ENCODE measurements around the gene QKI.

Gene QKI

GRCh38 chr6:163402616-163403015 is 11.9 kb upstream of the QKI start:
- TF ChIP-seq ZBTB7A (IDR thresholded peaks at IDR 0.05; ENCODE audit: low read depth) (no peak), CEBPB (IDR thresholded peaks at IDR 0.05) (no peak), MAX (IDR thresholded peaks at IDR 0.05) (no peak), USF1 (IDR thresholded peaks at IDR 0.05) (no peak), FOXM1 (IDR thresholded peaks at IDR 0.05; ENCODE audit: borderline replicate concordance, low read depth) (no peak), RAD21 (IDR thresholded peaks at IDR 0.05; ENCODE audit: low read depth) (no peak), CREB1 (IDR thresholded peaks at IDR 0.05; ENCODE audit: low read depth) (no peak), TEAD4 (IDR thresholded peaks at IDR 0.05) (no peak), EP300 (IDR thresholded peaks at IDR 0.05; ENCODE audit: borderline replicate concordance) (no peak), NFIC (IDR thresholded peaks at IDR 0.05) (no peak), YY1 (IDR thresholded peaks at IDR 0.05; ENCODE audit: low read depth) (no peak), TAF1 (IDR thresholded peaks at IDR 0.05; ENCODE audit: low read depth) (no peak), EGR1 (IDR thresholded peaks at IDR 0.05) (no peak), REST (IDR thresholded peaks at IDR 0.05; ENCODE audit: low read depth) (no peak)

- no peak for TF ChIP-seq ZBTB7A (IDR thresholded peaks at IDR 0.05; ENCODE audit: low read depth)
- no peak for TF ChIP-seq TCF12 (IDR thresholded peaks at IDR 0.05; ENCODE audit: low read depth)
- no peak for TF ChIP-seq YY1 (IDR thresholded peaks at IDR 0.05; ENCODE audit: low read depth)
- no peak for TF ChIP-seq CEBPB (IDR thresholded peaks at IDR 0.05)
- no peak for TF ChIP-seq FOXM1 (IDR thresholded peaks at IDR 0.05; ENCODE audit: borderline replicate concordance, low read depth)
- no peak for TF ChIP-seq EGR1 (IDR thresholded peaks at IDR 0.05)
- no peak for TF ChIP-seq USF1 (IDR thresholded peaks at IDR 0.05)
- TF ChIP-seq RAD21 (IDR thresholded peaks at IDR 0.05; ENCODE audit: low read depth): no peak
- no peak for TF ChIP-seq MAX (IDR thresholded peaks at IDR 0.05)
- TF ChIP-seq REST (IDR thresholded peaks at IDR 0.05; ENCODE audit: low read depth): no peak
- no peak for TF ChIP-seq NFIC (IDR thresholded peaks at IDR 0.05)
- no peak for TF ChIP-seq CREB1 (IDR thresholded peaks at IDR 0.05; ENCODE audit: low read depth)
- TF ChIP-seq TEAD4 (IDR thresholded peaks at IDR 0.05): no peak
- TF ChIP-seq TAF1 (IDR thresholded peaks at IDR 0.05; ENCODE audit: low read depth): no peak
- TF ChIP-seq EP300 (IDR thresholded peaks at IDR 0.05; ENCODE audit: borderline replicate concordance): no peak
These were observed 9.7 kb upstream of the QKI start for GRCh38 chr6:163404825-163405265.

GRCh38 chr6:163405412-163406309 is 8.9 kb upstream of the QKI start:
- no peak for TF ChIP-seq NFIC (IDR thresholded peaks at IDR 0.05)
- no peak for TF ChIP-seq TCF12 (IDR thresholded peaks at IDR 0.05; ENCODE audit: low read depth)
- TF ChIP-seq EGR1 (IDR thresholded peaks at IDR 0.05): no peak
- no peak for TF ChIP-seq TEAD4 (IDR thresholded peaks at IDR 0.05)
- no peak for TF ChIP-seq YY1 (IDR thresholded peaks at IDR 0.05; ENCODE audit: low read depth)
- no peak for TF ChIP-seq CREB1 (IDR thresholded peaks at IDR 0.05; ENCODE audit: low read depth)
- TF ChIP-seq REST (IDR thresholded peaks at IDR 0.05; ENCODE audit: low read depth): no peak
- no peak for TF ChIP-seq MAX (IDR thresholded peaks at IDR 0.05)
- TF ChIP-seq USF1 (IDR thresholded peaks at IDR 0.05): no peak
- no peak for TF ChIP-seq TAF1 (IDR thresholded peaks at IDR 0.05; ENCODE audit: low read depth)
- TF ChIP-seq EP300 (IDR thresholded peaks at IDR 0.05; ENCODE audit: borderline replicate concordance): no peak
- TF ChIP-seq RAD21 (IDR thresholded peaks at IDR 0.05; ENCODE audit: low read depth): no peak
- TF ChIP-seq ZBTB7A (IDR thresholded peaks at IDR 0.05; ENCODE audit: low read depth): no peak
